Neutrophil (primary cell): ENCODE data around the gene ECHS1.
A peak's percentile ranks its signal among the peaks of the same experiment; 100 is the strongest.
"Not testable (repeated sequence)": the region's sequence is repeated elsewhere in the genome, so short reads cannot be mapped to it uniquely, and the experiment has no call there.

Source experiments
- H3K27ac ChIP-seq: fragments of 200-600 bp; sonication (generic); 2 replicates; pipeline ENCODE4 v1.5.1; 2016; ENCODE audit warnings: mild to moderate bottlenecking, moderate library complexity
- H3K27me3 ChIP-seq: fragments of 200-600 bp; sonication (generic); 2 replicates; pipeline ENCODE4 v1.6.0; 2016; ENCODE audit warnings: mild to moderate bottlenecking
- H3K36me3 ChIP-seq: fragments of 200-600 bp; sonication (generic); 2 replicates; pipeline ENCODE4 v1.5.1; 2017
- H3K4me1 ChIP-seq, 2 experiments: fragments of 200-600 bp in 1 of 2; sonication (generic) in 1 of 2; 1 replicate in 1 of 2; 2 replicates in 1 of 2; pipeline versions ENCODE4 v1.5.1 to v1.6.1; 2013 to 2016; ENCODE audit warnings: low read depth in 1 of 2, low read length in 1 of 2, mild to moderate bottlenecking in 1 of 2, moderate library complexity in 1 of 2; ENCODE audit not compliant: control insufficient read depth in 1 of 2, insufficient read depth in 1 of 2
- H3K4me3 ChIP-seq, 2 experiments: fragments of 200-600 bp in 1 of 2; sonication (generic) in 1 of 2; 1 replicate in 1 of 2; 2 replicates in 1 of 2; pipeline ENCODE4 v1.5.1; 2013 to 2016; ENCODE audit warnings: low read depth in 1 of 2, low read length in 1 of 2, mild to moderate bottlenecking in 1 of 2, moderate library complexity in 1 of 2
- H3K9me3 ChIP-seq: fragments of 200-600 bp; sonication (generic); 2 replicates; pipeline ENCODE4 v1.5.1; 2016
- CTCF ChIP-seq: fragments of 200-600 bp; sonication (generic); IDR thresholded peaks from 2 replicates; pipeline ENCODE4 v1.5.1; 2016; ENCODE audit warnings: antibody characterized with exemption

ECHS1 gene

GRCh38 chr10:133391249-133391635 lies 18.1 kb upstream of the ECHS1 start:
- H3K4me3 ChIP-seq = no peak overlapping the region
- TF ChIP-seq CTCF = no peak
- no peaks in the 10 kb centered on the region for H3K9me3 ChIP-seq
- no peaks in the 10 kb centered on the region for H3K36me3 ChIP-seq
- H3K4me1 ChIP-seq = peaks cover 23 to 28% of the 10 kb centered on the region in 2 experiments
- no peak overlapping the region for H3K27ac ChIP-seq
- no peaks in the 10 kb centered on the region for H3K27me3 ChIP-seq

GRCh38 chr10:133390597-133391248 lies 17.6 kb upstream of the ECHS1 start:
- Histone ChIP-seq H3K4me1 (peaks cover 23 to 28% of the 10 kb centered on the region in 2 experiments), H3K36me3 (no peaks in the 10 kb centered on the region), H3K27ac (no peak overlapping the region), H3K27me3 (no peaks in the 10 kb centered on the region), H3K4me3 (no peak overlapping the region), H3K9me3 (no peaks in the 10 kb centered on the region)
- TF ChIP-seq CTCF = no peak

- H3K4me1 ChIP-seq = peaks cover 16 to 21% of the 10 kb centered on the region in 2 experiments
- H3K27ac ChIP-seq = no peak overlapping the region
- H3K36me3 ChIP-seq = no peaks in the 10 kb centered on the region
- H3K9me3 ChIP-seq = no peaks in the 10 kb centered on the region
- TF ChIP-seq CTCF = no peak
- no peaks in the 10 kb centered on the region for H3K27me3 ChIP-seq
- peak overlapping the region in 1 of 2 experiments; percentile 20 for H3K4me3 ChIP-seq
These were observed 16.0 kb upstream of the ECHS1 start for GRCh38 chr10:133388973-133389818.

- TF ChIP-seq CTCF = no peak
- no peak overlapping the region for H3K4me3 ChIP-seq
- no peaks in the 10 kb centered on the region for H3K27me3 ChIP-seq
- H3K9me3 ChIP-seq = no peaks in the 10 kb centered on the region
- H3K4me1 ChIP-seq = peaks cover 11 to 14% of the 10 kb centered on the region in 2 experiments
- no peaks in the 10 kb centered on the region for H3K36me3 ChIP-seq
- no peak overlapping the region for H3K27ac ChIP-seq
These were observed 15.2 kb upstream of the ECHS1 start for GRCh38 chr10:133388236-133388972.

GRCh38 chr10:133386951-133387350 lies 13.8 kb upstream of the ECHS1 start:
- H3K9me3 ChIP-seq, H3K4me3 ChIP-seq: not testable (repeated sequence)

More at GRCh38 chr10:133386951-133387350, 13.8 kb upstream of the ECHS1 start:
- not testable (repeated sequence) for H3K27me3 ChIP-seq, H3K27ac ChIP-seq, H3K36me3 ChIP-seq
- peaks cover 10 to 11% of the 10 kb centered on the region in 2 experiments for H3K4me1 ChIP-seq
